ENCODE measurements around the gene STK32C.

The STK32C gene

DNA sequence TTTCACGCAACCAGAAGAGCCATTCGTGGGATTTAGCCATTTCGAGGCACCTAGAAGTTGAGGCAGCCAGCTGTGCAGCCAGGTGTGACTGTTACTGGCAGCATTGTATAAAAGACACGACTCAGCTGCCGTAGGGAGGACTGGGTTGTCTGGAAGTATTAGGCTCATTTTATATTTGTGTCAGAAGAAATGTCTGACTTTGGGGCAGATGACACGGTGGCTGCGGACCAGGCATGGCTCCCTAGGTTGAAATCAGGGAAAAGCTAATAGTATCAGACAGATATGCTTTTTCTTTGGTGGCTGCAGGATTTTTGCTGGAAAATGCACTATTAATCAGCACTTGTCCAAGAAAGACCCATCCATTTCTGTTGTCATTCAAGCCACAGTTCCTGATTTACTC is 125.2 kb downstream of the STK32C start:
- no peak for DNase-seq (ENCODE audit: low spot score)

DNA sequence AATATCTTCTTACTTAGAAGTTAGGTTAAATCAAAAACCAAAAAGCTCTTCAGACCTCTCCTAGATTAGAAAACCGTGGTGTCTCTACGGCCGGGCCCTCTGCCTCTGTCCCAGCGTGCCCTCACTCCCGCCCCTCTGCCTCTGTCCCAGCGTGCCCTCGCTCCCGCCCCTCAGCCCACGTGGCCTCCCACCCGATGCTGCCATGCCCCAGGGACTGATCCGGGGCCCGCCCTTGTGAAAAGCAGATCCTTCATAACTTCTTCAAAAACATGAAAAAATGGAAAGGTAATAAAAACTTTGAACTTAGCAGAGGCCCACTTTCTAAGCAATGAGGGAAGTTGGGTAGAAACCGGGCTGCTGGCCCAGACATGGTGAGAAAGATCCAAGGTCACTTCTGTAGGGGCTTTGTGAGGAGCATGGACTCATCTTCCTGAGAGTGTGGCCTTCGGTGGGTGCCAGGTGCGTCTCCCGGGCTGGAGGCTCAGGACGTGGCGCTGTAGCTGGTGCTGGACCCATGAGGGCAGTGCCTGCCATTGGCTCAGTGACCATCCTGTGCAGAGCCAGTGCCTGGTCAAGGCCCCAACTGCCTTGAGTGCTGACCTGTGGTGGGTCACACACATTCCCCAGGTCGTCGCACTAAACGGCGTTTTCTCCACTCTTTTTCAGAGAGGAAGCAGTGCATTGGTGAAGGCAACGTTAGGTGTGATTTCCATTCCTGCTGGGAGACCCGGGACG is 125.9 kb downstream of the STK32C start:
- DNase-seq (ENCODE audit: low spot score) = no peak

DNA sequence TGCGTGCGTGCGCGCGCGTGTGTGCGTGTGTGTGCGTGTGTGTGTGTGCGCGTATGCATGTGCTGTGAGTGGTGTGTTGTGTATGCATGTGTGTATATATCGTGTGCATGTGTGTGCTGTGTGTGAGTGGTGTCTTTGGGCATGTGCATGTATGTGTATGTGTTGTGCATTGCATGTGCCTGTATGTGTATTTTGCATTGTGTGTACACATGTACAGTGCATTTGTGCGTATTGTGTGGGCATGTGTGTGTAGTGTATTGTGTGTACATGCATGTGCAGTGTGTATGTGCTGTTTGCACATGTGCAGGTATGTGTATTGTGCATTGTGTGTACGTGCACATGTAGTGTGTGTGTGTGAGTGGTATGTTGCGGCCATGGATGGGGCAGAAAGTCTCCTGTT is 127.0 kb downstream of the STK32C start:
- no peak for DNase-seq (ENCODE audit: low spot score)

DNA sequence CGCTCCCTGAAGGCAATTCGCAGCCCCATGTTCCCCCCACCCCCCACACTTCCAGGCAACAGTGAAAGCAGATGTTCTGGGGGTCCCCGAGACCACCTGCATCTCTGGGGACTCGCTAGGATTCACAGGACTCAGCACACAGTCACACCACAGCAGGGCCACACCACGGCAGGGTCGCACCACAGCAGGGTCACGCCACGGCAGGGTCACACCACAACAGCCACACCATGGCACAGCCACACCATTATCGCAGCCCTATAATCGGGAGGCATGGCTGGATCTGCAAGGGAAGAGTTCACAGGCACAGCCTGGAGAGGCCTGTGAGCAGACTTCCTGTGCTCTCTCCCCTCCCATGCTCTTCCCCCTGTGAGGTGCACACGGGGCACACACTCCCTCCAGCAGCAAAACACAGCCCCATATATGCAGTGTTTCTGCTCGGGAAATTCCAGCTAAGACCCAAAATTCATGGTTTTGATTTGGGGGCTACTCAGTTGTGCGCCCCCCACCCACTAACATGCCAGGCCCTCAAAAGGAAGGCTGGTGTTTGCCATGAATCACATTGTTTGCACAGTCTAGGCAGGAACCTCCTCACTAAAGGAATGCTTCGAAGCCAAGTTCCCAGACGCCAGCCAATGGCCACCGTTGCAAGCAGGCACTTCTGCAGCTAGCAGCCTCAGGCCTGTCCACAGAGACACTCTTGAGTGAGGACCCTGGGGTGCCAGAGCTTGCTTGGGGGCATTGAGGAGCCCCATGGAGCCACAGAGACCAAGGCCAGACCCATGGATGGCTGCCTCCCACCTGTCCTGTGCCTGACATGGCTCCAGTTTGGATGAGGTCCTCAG is 128.0 kb downstream of the STK32C start:
- no peak for DNase-seq (ENCODE audit: low spot score)

DNA sequence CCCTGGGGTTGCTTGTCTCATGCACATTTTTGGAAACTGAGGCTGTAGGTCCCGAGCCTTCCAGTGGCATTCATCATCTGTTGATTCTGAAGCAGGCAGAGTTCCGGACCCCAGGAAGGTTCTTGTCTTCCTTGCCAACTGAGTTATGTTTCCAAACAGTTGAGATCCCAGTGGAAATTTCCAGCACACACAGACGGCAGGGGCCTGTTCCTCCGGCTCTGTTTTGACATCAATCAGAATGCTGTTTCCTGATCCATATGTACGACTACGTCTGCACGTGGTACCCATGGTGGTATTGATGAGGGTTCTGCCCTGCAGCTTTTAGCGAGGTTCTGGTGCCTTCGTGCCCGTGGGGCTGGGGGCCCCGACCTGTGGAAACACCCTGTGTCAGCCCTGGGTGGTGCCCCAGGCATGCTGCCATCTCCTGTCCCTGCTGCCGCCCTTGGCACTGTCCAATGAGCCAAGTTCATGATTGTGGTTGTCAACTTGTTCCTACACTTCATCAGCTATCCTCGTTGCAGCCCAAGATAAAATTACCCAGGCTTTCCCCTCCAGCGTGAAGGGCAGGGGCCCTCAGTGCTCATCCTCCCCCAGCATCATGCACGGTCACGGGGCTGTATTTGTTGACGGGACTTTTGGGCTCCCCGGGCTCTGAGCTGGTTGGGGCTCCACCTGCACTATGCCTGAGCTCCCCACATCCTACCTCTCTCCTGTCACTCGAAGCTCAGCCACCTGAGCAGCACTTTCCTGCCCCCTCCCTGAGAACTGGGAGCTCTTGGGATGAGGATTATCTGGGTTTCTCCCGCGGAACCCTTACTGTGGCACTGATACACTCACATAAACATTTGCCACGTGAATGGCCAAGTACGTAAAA is 128.8 kb downstream of the STK32C start:
- no peak for DNase-seq (ENCODE audit: low spot score)

DNA sequence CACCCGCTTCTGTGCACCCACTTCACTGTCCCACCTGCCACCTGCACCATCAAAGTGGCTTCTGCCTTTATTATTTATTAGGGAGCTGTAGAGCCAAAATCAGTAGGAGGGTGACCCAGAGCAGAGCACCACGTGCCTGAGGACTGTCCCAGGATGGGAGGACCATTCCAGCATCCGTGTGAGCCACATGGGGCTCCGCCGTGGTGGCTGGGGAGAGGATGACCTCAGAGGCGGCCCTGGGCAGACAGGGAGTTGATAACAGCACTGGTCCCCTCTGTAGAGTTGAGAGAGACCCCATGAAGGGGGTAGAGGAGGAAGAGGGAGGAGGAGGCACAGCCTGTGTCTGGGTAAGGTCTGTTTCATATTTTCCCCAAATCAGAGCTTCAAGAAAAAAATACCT is 129.7 kb downstream of the STK32C start:
- DNase-seq (ENCODE audit: low spot score) = no peak

DNA sequence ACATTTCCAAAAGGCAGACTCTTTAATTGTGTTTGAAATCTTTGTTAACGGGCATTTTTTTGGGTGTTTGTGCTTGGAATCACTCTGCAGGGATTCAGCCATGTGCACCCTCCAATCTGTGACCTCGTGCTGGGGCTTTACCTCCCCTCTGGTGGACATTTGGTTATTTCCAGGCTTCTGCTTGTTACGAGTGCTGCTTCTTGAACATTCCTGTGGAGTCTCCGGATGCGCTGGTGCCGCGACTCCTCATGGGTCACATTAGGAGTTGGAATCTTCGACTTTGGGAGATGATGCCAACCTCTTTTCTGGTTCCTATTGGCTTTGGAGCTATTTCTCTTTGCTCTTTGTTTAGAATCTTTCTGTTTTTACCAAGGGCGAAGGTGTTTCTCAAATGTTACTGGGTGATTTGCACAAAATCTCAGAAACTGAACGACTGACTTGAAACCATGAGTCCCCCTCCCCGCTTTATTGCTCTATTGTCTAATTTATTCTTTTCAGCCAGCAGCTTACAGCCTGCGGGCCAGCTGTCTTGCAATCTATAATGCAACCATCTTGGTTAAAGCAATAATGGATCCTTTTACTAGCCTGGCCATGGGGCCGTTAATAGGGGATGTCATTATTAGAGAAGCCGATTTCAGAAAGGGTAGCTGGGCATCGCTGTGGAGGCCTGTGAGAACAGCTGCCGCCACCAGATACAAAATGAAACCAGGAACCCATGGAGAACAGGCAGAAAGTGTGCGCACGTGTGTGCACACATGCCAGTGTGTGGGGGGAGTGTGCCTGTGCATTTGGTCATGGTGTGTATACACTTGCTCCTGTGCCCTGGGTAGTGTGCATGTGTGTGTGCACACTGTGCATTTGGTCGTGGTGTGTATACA is 130.9 kb downstream of the STK32C start:
- no peak for DNase-seq (ENCODE audit: low spot score)

DNA sequence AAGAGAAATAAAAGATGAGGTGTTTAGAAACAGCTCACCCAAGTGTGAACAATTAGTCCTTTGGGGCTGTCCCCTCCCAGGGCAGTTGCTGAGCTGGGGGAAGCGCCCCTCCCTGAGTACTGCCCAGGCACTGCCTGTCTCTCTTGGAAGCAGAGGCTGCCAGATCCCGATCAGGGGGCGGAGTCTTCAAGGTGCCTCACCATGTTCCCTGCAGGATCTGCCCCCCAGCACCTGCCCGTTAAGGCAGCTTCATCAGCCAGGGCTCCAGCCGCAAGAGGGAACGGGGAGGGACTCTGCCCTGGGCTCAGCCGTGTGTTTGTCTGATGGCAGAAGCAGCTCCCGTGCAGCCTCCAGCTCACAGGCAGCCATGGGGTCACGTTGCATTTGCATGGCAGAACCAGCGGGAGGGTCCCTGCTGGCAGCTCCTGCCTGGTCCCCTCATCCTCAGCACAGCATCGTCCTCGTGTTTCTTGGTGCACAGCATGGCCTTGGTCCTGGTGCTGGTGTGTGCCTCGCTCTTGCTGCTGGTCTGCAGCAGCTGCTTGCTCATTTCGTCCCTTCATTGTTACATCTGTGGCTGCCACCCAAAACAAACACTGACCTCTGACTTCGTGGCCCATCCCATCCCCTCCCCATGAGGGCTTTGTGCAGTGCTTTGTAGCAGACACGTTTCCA is 131.7 kb downstream of the STK32C start:
- DNase-seq (ENCODE audit: low spot score) = peak; percentile 90

DNA sequence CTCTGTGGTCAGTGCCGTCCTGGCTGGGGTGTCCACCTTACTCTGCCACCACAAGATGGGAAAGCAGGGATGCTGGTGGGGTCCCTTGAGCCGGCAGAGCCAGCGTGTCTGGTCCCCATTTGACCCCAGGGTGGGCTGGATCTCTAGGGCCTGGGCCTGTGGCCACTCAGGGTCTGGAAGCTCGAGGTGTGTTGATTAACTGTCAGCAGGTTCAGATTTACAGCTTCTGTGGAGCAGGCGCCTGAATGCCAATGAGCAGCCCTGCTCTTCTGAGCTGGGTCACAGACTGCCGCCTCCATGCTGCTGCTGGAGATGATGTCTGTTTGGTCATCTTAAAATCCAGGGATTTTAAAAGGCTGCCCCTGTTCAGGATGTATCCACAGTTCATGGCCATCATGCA is 132.3 kb downstream of the STK32C start:
- DNase-seq (ENCODE audit: low spot score) = no peak

DNA sequence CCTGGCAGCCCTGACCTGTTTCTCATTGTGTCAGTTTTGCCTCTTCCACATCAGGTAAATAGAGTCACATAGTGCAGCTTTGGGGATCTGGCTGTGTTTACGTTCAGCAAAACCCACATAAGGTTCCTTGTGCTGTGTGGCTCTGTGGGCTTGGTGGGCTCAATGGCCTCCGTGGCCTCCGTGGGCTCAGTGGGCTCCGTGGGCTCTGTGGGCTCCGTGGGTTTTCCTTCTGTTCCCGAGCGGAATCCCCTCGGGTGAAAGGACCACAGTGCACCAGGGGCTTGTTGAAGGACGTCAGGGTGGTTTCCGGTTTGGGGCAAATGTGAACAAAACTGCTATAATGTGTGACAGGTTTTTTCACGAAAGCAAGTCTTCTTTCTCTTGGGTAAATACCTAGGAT is 133.5 kb downstream of the STK32C start:
- no peak for DNase-seq (ENCODE audit: low spot score)

DNA sequence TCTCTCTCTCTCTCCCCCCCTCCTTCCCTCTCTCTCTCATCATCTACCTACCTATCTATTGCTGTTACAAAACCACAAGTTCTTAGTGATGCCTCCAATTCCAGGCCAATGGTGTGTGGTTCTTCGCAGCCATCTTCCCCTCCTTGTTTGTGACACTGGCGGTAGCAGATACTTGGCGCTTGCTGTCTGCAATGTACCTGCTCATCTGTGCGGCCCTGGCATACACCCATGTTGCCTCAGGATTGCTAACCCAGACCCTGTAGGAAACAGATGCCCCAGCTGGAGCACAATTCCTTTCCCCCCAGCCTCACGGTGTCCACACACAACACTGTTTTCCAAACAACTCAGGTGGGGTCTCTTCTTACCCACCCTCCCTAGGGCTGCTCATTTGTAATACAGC is 134.6 kb downstream of the STK32C start:
- DNase-seq (ENCODE audit: low spot score) = no peak

DNA sequence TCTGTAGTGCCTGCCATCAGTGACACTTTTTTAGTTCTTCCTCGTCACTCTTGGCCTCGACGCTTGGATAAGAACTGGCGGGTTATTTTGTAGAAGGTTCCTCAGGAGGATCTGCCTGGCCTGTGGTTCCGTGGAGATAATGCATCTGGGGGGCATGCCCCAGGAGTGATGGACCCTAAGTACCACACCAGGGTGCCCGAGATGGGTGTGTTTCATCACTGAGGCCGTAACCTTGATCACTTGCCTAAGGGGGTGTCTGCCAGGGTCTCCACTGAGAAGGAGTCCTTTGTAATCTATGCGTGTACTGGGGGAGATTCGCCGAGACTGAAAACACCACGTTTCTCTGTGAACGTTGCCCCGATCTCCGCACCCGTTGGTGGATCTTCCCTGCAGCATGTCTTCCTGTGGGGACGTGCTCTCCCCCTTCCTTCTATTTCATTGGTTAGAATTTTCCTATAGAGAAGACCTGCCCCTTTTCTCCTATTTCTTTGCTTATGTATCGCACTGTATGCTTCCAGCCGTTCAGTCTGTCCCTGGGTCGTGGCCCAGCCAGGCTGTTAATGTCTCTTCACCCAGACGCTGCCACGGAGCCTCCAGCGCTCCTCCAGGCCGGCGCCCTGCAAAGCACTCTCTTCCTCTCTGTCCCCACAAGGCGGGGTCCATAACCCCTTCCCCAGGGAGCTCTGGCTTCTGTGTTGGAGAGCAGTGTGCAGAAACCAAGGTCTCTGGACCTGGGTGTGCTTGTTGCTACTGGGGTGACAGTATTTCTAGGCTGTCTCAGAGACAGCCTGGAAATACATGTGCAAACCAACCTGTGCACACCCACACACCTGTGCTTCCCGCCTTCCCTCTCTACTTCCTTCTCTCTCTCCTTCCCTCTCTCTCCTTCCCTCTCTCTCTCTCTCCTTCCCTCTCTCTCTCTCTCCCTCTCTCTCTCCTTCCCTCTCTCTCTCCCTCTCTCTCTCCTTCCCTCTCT is 135.4 kb downstream of the STK32C start:
- DNase-seq (ENCODE audit: low spot score) = no peak

DNA sequence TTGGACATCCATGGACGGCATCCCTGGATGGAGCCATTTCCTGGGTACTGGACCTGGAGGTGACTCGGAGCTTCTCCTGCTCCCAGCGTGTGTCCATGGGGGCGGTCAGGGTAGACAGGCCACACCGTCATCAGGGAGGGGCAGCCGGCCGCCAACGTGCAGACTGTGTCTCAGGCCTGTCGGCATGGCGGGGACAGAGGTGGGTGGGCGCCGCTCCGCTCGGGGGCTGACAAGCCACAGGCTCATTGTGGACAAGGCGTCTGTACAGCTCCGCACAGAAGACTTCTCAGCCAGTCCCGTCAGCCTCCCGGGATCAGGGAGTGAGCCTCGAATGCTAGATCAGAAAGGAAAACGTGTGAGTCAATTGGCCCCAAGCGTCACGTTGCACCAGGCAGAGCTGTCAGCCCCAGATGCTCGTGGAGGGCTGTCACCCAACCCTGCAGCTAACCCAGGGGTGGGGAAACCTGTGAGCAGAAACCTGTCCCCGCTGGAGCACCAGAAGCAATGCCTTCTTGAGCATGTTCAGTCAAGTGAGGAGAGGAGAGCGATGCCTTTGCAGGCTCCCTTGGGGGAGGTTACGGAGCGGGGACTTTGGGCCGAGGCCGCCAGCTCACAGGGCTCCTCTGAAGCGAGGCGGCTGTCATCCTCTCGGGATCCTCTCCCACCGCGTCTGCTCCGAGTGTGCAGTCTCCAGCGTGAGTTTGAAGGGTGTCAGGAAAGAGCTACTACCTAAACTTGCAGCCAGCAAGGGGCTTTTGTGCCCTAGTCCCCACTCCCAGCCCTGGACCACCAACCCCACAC is 137.0 kb downstream of the STK32C start:
- no peak for DNase-seq (ENCODE audit: low spot score)

DNA sequence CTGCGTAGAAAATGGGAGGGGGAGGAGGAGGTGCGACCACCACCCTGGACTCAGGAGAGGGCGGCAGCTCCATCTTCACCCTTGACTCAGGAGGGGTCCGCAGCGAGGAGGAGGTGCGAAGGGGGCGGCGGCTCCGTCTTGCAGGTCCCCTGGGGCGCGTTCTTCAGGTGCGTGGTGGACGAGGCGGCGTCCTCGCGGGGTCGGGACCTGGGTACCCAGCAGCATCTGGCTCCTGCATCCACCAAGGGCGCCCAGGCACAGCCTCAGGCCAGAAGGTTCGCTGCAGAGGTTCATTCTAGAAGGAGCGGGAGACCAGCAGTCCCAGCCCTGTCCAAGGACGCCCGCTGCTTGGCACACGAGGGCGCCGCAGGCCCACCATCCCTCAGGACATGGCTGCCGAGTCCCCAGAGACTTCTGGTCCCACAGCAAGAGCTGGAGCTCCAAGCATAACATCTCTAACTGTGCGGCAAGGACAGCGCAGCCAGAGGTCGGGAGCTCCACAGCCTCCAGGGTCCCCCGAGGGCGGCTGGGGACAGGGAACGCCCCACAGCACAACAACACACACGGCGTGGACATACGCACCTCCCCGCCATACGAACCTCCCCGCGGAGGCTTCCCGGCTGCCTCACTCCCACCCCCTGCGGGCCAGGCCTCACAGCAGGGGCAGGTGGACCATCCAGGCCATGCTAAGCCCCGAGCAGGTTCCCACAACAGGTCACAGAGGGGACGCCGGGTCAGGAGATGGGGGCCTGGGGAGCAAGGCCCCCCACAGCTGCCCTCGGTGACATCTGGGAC is 137.8 kb downstream of the STK32C start:
- DNase-seq (ENCODE audit: low spot score) = no peak

DNA sequence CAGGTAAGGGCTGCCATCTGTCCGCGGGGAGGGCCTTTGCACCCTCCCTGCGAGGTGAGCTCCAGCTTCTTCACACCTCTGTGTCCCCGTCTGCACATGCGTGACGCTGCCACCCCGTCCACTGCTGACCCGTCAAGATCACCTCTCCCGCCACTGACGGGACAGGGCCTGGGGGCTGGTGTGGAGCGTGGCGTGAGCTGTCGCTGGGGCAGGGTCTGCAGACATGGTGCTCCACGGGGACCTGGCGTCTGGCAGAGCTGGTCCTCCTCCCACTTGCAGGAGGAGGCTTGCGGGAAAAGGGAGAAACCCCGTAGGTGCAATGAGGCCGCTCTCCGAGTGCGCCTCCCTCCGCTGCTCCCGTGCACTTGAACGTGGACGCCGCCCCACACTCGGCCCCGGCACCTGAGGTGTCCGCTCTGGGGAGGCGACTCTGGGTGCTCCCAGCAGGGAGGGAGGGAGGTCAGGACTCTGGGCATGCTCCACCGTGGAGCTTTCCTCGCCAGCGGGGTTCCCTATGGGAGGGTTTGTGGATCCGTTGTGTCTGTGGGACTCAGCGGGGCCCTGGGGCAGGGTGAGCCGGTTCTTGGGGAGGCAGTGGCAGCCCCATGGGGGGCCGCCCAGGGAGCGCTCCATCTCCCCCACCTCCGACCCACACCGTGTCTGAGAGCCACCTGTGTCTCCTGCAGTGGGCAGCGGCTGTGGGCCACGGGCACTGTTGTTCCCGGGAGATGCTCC is 138.6 kb downstream of the STK32C start:
- no peak for DNase-seq (ENCODE audit: low spot score)

DNA sequence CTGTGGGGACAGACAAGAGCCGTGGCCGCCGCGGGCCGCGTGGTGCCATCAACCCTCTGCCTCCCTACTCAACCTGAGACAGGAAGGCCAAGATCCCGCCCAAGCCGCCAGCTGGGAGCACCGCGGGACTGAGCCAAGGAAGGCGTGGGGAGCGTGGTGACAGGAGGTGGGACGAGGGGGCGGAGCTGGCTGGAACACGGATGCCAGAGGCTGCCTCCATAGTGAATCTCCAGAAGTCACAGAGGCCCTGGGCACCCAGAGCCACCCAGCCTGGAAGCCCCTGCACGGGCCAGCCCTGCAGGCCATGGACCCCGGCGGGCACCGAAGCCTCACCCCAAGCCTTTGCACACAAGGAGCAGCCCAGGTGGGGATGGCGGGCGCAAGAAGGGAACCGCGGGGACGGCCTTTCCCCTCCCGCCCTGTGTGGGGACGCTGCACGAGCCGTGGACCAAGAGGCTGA is 139.1 kb downstream of the STK32C start:
- DNase-seq (ENCODE audit: low spot score) = no peak

DNA sequence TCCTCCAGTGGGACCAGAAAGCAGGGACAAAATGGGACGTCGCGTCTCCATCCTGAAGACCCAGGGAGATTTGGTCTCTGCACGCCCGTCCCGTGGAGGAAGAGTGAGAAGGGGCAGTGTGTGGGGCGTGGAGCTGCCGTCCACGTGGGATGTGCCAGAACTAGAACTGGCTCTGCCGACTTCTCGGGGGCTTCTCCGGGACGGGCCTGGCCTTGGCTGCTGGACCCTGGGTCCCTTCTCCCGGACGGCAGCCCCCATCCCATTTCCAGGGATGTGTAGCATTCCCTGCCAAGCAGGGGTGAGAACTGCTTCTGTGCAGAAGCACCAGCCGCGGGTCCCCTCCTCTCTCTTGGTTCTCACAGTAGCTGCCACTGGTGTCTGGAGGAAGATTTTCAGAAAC is 139.8 kb downstream of the STK32C start:
- DNase-seq (ENCODE audit: low spot score) = no peak
